Nephron (organoid): ENCODE data around the gene CDKN2AIP.

Source experiments
- H3K27ac Mint-ChIP-seq, 3 experiments: 2 replicates each; pipeline ENCODE4 v1.8.0; 2020; ENCODE audit warnings: mixed read lengths in 3 of 3, mild to moderate bottlenecking in 2 of 3, moderate library complexity in 1 of 3
- H3K27me3 Mint-ChIP-seq: 2 replicates; pipeline ENCODE4 v1.8.0; 2021; ENCODE audit warnings: low read depth, mild to moderate bottlenecking, moderate library complexity, mixed read lengths
- H3K36me3 Mint-ChIP-seq: 2 replicates; pipeline ENCODE4 v1.8.0; 2020; ENCODE audit warnings: low read depth, mixed read lengths
- H3K4me1 Mint-ChIP-seq: 2 replicates; pipeline ENCODE4 v1.8.0; 2020; ENCODE audit warnings: mixed read lengths
- H3K4me3 Mint-ChIP-seq, 3 experiments: 2 replicates each; pipeline ENCODE4 v1.8.0; 2020; ENCODE audit warnings: mild to moderate bottlenecking in 3 of 3, mixed read lengths in 3 of 3, moderate library complexity in 2 of 3
- H3K9me3 Mint-ChIP-seq: 2 replicates; pipeline ENCODE4 v1.8.0; 2020; ENCODE audit warnings: mixed read lengths
- TF ChIP-seq, protein P1 (sequence below), 3 experiments: fragments of 200-600 bp; sonication (generic); IDR thresholded peaks; one replicate each; pipeline ENCODE4 v1.5.0; 2021; ENCODE audit warnings: antibody characterized with exemption in 3 of 3; ENCODE audit not compliant: unreplicated experiment in 3 of 3

CDKN2AIP gene

GRCh38 chr4:183399126-183399522, 45.3 kb upstream of the CDKN2AIP start:
- Mint-ChIP-seq H3K27me3 (peaks cover 32% of the 10 kb centered on the region), H3K36me3 (no peaks in the 10 kb centered on the region), H3K4me1 (peaks cover 39% of the 10 kb centered on the region), H3K27ac (peak overlapping the region in 2 of 3 experiments; percentile 25 to 44), H3K9me3 (no peaks in the 10 kb centered on the region), H3K4me3 (peak overlapping the region; percentile 54 to 78 (median 67))
- TF ChIP-seq, protein P1, sequence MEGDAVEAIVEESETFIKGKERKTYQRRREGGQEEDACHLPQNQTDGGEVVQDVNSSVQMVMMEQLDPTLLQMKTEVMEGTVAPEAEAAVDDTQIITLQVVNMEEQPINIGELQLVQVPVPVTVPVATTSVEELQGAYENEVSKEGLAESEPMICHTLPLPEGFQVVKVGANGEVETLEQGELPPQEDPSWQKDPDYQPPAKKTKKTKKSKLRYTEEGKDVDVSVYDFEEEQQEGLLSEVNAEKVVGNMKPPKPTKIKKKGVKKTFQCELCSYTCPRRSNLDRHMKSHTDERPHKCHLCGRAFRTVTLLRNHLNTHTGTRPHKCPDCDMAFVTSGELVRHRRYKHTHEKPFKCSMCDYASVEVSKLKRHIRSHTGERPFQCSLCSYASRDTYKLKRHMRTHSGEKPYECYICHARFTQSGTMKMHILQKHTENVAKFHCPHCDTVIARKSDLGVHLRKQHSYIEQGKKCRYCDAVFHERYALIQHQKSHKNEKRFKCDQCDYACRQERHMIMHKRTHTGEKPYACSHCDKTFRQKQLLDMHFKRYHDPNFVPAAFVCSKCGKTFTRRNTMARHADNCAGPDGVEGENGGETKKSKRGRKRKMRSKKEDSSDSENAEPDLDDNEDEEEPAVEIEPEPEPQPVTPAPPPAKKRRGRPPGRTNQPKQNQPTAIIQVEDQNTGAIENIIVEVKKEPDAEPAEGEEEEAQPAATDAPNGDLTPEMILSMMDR (IDR thresholded peaks at IDR 0.05; ENCODE audit: unreplicated experiment in 3 of 3) = no peak

DNA sequence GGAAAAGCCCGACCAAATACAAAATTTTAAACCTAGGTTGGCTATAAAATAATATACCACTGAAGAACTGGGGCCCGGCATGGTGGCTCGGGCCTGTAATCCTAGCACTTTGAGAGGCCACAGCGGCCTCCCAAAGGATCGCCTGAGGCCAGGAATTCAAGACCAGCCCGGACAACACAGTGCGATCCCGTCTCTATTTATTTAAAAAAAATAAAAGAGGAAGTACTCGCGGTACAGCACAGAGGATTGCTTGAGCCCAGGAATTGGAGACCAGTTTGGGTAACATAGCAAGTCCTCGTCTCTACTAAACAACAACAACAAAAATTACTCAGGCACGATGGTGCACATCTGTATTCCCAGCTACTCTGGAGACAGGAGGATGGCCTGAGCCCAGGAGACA, 44.8 kb upstream of the CDKN2AIP start:
- peak overlapping the region in 1 of 3 experiments; percentile 24 for H3K4me3 Mint-ChIP-seq
- H3K27ac Mint-ChIP-seq = no peak overlapping the region
- no peaks in the 10 kb centered on the region for H3K36me3 Mint-ChIP-seq
- H3K9me3 Mint-ChIP-seq = no peaks in the 10 kb centered on the region
- H3K27me3 Mint-ChIP-seq = peaks cover 32% of the 10 kb centered on the region
- H3K4me1 Mint-ChIP-seq = peaks cover 39% of the 10 kb centered on the region
- TF ChIP-seq, protein P1 (IDR thresholded peaks at IDR 0.05; ENCODE audit: unreplicated experiment in 3 of 3) = no peak

DNA sequence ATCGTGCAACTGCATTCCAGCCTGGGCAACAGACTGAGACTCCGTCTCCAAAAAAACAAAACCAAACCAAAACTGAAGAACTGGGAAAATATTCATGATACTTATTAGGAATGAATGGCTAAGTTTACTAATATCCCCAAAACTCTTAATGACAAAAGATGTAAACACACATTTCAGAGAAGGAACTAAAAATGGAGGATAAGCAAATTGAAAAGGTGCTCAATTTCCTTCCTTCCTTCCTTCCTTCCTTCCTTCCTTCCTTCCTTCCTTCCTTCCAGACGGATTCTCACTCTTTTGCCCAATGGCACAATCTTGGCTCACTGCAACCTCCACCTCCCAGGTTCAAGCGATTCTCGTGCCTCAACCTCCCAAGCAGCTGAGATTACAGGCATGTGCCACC, 44.4 kb upstream of the CDKN2AIP start:
- H3K27me3 Mint-ChIP-seq = peaks cover 32% of the 10 kb centered on the region
- H3K9me3 Mint-ChIP-seq = no peaks in the 10 kb centered on the region
- no peak overlapping the region for H3K27ac Mint-ChIP-seq
- peaks cover 39% of the 10 kb centered on the region for H3K4me1 Mint-ChIP-seq
- no peaks in the 10 kb centered on the region for H3K36me3 Mint-ChIP-seq
- H3K4me3 Mint-ChIP-seq = peak overlapping the region in 2 of 3 experiments; percentile 24 to 31
- TF ChIP-seq, protein P1 (IDR thresholded peaks at IDR 0.05; ENCODE audit: unreplicated experiment in 3 of 3) = no peak

- Mint-ChIP-seq H3K9me3 (no peaks in the 10 kb centered on the region), H3K27me3 (peaks cover 32% of the 10 kb centered on the region), H3K27ac (no peak overlapping the region), H3K4me3 (no peak overlapping the region), H3K4me1 (peaks cover 43% of the 10 kb centered on the region), H3K36me3 (no peaks in the 10 kb centered on the region)
- TF ChIP-seq, protein P1 (IDR thresholded peaks at IDR 0.05; ENCODE audit: unreplicated experiment in 3 of 3) = no peak
Observed at GRCh38 chr4:183401473-183401872, 43.0 kb upstream of the CDKN2AIP start.

DNA sequence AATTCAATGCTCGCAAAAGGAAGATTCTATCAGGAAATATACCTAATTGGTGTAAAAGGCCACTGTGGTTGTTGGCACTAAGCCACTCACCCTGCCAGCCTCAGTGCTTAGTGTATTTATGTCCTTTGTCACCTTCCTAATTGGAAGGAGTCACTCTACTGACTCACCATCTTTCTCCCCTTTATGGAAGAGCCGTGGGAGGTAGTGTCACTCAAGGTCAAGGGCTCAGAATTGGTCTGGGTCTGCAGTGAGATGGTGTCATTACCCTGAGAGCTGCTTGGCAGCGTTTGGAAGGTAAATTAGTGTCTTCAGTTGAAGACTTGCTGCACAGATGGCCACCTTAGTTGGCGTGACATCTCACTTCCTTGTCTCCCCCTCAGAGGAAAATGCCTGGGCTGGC, 41.7 kb upstream of the CDKN2AIP start:
- no peak overlapping the region for H3K4me3 Mint-ChIP-seq
- peaks cover 39% of the 10 kb centered on the region for H3K4me1 Mint-ChIP-seq
- no peaks in the 10 kb centered on the region for H3K36me3 Mint-ChIP-seq
- no peak overlapping the region for H3K27ac Mint-ChIP-seq
- H3K9me3 Mint-ChIP-seq = no peaks in the 10 kb centered on the region
- TF ChIP-seq, protein P1 (IDR thresholded peaks at IDR 0.05; ENCODE audit: unreplicated experiment in 3 of 3) = no peak
- peaks cover 20% of the 10 kb centered on the region for H3K27me3 Mint-ChIP-seq

- Mint-ChIP-seq H3K27ac (peak overlapping the region in 2 of 3 experiments; percentile 27 to 43), H3K36me3 (no peaks in the 10 kb centered on the region), H3K4me3 (peak overlapping the region in 1 of 3 experiments; percentile 13), H3K9me3 (no peaks in the 10 kb centered on the region), H3K4me1 (peaks cover 44% of the 10 kb centered on the region), H3K27me3 (peaks cover 18% of the 10 kb centered on the region)
- TF ChIP-seq, protein P1 (IDR thresholded peaks at IDR 0.05; ENCODE audit: unreplicated experiment in 3 of 3) = no peak
Observed at GRCh38 chr4:183403486-183403885, 41.0 kb upstream of the CDKN2AIP start.
